ENCODE results near the gene C1orf174.

C1orf174 gene

DNA sequence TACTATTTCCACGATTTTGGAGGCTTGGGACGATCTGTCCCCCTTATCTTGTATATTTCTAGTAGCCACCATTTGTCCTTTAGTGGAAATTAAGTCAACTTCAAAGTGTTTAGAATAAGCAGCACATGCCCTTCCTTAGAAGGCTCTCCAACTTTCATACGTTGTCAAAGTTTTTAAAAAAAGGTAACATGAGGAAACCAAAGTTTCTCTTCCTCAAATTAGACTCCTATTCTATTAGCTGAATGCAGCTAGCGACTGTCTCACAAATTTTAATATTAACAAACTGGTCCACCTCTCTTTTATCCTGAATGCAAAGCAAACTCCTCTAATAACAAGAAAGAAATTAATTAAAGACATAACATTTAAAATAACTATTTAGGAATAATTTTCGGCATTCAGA is 6.9 kb downstream of the C1orf174 start:
- DNase-seq = no peak

- DNase-seq = no peak
Measured at GRCh38 chr1:3892748-3893147, 7.3 kb downstream of the C1orf174 start.

DNA sequence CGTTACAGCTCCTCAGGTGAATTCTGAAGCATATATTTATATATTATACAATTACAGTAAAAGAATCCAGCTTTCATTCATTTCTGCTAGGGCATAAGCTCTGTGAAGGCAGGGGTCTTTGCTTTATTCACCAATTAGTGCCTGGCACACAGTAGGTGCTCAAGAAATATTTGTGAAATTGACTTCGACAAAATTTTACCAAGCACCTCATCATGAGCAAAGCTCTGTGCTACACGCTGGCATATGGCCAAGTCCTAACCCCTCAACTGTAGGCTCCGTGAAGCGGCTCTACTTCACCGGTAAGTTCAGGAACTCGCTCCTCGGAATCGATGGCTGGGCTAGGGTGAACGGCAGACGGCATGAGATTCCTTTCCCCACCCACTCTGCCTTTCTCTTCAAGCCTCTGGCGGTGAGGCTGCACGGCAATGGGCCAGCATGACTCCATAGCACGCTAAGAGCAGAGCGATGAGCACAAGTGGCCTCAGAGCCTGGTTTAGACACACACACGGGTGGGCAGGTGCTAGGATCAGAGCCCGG is 8.7 kb downstream of the C1orf174 start:
- DNase-seq = no peak

DNA sequence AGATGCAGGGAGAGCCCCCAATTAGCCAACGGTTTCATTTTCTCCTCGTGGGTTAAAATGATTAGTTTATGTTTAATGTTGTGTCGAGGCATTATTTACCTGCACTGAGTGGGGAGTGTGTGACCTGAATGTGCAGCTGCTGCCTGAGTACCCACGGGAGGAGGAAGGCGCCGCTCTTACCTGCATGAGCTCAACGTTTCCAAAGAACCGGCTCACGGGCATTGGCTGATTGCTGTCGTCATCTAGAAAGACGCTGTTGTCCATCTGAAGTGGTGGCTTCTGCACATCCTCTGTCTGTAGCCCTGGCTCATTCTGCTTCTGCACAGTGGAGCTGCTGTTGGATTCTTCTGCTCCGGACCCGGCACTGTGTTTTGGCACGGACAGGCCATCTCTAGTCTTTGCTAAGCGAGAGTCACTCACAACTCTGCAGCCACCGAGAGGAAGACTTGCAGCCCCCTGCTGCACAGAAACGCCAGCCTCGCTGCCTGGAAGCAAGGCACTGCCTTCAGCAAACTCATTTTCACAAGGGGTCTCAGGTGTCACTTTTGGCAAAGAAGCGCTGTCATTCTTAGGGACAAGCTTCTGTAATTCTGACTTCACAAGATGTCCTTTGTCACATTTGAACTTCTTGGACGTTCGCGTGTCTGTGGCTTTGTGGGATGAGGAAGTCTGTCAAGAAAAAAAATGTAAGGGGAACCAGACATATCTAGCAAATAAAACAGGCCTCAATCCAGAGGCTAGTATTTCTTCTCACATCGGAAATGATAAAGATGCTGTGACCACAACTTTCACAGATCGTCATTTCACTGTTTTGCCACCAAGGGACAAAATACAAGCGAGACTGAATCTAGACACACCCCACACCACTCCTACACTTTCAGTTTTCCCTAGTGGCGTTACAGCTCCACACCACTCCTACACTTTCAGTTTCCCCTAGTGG is 9.4 kb downstream of the C1orf174 start:
- DNase-seq = no peak

DNA sequence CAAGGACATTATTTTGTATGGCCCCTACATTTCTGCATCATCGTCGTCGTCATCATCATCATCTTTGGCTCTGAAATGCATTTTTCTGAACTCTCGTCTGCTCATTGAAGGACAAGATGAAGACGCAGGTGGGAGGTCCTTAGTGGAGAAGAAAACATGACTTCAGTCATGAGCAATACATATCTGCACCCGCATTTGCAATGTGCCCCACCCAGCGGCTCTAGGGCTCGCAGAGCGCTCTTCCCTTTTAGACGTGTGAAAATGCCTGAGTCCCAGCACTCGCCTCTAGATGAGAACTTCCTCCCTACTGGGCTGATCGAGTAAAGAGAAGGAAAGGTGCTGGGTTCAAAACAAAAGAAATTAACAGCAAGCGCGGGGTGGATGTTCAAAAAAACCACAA is 10.1 kb downstream of the C1orf174 start:
- no peak for DNase-seq

GRCh38 chr1:3888301-3888700 is 11.8 kb downstream of the C1orf174 start:
- DNase-seq = no peak

DNA sequence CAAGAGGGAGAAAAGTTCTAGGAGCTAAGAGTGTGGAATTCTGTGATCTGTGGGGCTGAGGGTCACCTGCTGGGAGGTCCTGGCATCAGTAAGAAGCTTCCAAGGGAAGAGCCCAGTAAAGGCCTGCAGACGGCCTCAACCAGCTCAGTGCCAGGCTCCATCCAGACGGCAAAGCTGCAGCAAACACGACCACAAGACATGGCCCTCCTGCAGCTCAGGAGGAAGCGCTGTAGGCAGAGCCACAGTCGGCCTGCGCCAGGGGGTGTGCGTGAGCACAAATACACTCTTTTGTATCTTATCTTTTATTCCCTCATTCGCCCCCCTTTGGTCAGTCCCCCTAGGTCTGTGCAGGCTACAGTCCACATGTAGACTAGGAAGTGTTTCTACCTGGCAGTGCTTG is 13.4 kb downstream of the C1orf174 start:
- DNase-seq = no peak

- no peak for DNase-seq
Measured at GRCh38 chr1:3886106-3886670, 13.9 kb downstream of the C1orf174 start.

DNA sequence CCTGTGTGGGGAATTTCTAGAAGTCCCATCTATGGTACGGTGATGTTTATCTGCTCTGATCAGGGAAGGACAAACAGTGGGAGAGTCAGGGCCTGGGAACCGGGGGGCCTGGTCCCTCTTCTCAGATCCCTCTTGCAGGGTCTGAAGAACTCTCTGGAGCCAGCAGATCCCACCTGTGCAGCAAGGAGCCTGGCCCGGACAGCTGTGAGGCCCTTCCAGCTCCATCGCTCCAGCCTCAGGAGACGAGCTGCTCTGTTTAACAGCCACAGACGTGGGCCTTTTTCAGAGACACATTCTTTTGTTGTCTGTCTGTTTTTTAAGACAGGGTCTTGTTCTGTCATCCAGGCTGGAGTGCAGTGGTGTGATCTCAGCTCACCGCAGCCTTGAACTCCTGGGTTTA is 14.5 kb downstream of the C1orf174 start:
- no peak for DNase-seq

- no peak for DNase-seq
Measured at GRCh38 chr1:3884966-3885365, 15.1 kb downstream of the C1orf174 start.

DNA sequence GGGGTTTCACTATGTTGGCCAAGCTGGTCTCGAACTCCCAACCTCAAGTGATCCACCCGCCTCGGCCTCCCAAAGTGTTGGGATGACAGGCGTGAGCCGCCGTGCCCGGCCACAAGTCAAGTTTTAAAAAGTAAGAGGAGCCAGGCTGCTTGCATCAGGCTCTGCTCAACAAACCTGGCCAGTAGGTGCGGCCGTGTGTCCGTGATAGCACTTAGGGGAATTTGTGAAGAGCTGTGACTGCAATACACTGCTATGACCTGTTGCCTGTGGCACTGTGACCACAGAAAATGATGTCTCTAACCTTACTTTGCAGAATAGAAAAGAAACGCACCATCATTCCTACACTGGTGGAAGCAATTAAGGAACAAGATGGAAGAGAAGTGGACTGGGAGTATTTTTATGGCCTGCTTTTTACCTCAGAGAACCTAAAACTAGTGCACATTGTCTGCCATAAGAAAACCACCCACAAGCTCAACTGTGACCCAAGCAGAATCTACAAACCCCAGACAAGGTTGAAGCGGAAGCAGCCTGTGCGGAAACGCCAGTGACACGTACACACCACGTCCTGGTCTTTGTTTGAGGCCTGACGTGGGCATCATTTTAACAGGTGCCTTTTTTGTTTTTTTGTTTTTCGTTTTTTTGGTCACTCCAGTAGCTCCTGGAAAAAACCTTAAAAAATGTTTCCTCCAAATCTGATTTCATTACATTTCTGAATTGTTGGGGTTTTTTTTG is 16.7 kb downstream of the C1orf174 start:
- DNase-seq = no peak

DNA sequence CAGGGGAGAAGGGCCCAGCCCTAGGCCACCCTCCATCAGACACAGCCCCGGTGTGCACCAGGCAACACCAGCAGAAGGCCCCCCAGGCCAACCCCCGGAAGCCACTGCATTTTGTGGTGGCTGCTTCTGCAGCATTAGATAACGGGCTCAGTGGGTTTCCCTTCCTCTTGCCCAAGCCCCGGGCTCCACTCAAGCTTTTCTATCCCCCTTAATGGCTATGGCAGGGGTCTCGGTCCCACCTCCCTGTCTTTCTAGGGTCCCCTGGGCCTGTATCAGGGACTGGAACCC is 18.9 kb downstream of the C1orf174 start:
- DNase-seq = no peak

DNA sequence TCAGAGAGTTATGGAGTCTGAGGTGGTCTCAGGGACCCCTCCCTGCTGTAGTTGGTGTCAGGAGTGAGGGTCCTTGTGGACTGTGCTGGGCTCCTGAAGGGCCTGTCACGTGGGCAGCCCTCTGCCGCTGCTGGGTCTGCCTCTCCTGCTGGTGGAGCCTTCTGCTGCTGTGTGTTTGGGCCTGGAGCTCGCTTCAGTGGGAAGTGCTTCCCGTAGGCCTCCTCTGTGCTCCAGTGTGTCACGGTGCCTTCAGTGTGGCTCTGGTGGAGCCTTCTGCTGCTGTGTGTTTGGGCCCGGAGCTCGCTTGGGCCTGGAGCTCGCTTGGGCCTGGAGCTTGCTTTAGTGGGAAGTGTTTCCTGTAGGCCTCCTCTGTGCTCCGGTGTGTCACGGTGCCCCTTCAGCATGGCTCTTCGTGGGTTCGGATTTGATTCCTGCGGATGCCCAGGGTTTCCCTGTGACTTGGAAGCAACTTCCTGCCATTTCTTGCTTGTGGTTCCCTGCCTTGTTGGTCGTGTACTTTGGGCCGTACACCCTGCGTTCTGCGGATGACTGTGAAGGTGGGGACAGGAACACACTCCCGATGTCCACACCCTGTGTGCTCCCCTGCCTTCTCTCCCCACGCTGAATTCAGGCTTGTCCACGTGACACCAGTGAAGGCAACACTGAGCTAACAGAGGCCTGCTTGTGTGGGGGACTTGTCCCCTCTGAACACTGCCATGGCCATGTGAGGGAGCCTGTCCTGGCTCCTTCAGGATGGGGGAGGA is 19.5 kb downstream of the C1orf174 start:
- no peak for DNase-seq

DNA sequence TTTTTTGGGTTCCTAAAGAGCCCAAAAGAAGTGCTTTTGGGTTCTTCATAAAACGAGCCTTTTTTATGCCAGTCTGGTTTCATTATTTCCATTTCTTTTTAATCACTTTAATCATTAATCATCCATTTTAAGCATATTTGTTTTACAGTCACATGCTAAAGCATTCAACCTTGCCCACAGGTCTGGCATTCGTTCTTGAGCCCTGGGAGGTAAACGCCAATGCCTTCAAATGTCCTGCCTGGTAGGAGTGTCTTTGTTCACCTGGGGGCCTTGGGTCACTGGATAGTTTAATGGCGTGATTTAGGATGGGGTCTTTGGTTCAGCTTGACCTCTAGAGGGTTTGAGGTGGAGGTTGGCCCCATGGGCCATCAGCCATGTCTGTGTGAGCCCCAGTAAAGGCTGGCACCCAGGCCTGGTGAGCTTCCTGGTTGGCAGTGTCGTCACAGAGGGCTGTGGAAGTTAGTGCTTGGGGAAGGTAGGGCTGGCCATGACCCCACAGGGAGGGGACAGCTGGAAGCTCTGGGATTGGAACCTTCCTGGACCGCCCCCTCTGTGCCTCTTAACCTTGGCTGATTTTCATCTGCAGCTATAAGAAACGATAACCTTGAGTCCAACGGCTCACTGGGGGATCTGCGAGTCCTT is 20.2 kb downstream of the C1orf174 start:
- no peak for DNase-seq

GRCh38 chr1:3879099-3879498 is 21.0 kb downstream of the C1orf174 start:
- no peak for DNase-seq

DNA sequence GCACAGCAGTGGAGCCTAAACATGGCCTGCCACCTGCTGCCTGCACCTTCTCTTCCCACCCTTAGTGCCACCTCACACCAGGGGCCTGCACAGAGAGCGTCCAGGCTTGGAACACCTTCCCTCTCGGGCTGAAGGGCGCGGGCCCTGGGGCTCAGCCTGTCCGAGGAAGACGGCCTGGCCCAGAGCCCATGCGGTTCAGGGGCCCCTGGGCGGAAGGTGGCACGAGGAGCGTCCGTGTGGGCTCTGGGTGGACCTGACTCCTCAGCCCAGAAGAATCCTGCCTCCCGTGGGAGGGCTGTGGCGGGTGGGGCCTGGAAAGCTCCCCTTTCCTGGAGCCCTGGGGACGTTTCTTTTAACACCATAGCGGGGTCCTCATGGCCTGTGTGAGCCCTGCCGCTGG is 23.4 kb downstream of the C1orf174 start:
- DNase-seq = no peak

- no peak for DNase-seq
Measured at GRCh38 chr1:3874736-3875135, 25.3 kb downstream of the C1orf174 start.

DNA sequence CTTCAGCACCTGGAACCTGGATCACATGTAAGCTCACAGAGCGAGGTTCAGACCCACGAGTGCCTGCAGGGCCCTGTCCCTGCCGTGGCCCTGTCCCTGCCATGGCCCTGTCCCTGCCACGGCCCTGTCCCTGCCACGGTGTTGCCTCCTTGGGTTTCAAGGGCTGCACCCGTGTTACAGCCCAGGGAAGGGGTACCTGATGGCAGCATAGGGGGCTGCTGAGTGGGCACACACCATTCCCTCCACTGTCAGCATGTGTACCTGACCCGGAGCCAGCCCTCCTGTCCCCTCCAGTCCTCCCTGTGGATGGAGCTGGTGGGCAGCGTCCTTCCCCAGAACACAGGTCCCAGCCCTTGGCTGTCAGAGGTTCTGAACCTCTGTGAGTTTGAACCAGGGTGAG is 27.5 kb downstream of the C1orf174 start:
- DNase-seq = no peak

- DNase-seq = no peak
Measured at GRCh38 chr1:3871451-3871805, 28.6 kb downstream of the C1orf174 start.

DNA sequence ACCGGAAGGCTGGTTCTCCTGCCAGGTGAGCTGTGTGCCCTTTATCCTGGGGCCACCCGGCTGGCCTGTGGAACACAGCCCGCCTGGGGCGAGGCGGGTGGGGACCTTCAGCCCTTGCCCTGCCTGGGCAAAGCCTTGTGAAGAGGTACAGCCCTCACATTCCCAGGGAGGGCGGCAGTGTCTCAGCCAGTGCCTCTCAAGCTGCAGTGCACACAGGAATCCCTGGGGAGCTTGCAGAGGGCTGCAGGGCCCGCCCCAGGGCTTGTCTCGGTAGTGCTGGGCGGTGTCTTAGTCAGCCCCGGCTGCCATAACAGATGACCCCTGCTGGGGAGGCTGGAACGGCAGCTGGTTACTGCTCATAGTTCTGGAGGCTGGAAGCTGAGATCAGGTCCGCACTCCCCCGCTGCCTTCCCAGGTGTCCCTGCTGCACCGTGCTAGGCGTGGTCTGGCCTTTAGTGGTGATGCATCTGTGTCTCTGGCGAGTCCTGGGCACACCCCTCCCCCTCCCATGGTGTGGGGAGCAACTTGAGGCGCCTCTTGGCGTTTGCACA is 30.2 kb downstream of the C1orf174 start:
- DNase-seq = no peak

DNA sequence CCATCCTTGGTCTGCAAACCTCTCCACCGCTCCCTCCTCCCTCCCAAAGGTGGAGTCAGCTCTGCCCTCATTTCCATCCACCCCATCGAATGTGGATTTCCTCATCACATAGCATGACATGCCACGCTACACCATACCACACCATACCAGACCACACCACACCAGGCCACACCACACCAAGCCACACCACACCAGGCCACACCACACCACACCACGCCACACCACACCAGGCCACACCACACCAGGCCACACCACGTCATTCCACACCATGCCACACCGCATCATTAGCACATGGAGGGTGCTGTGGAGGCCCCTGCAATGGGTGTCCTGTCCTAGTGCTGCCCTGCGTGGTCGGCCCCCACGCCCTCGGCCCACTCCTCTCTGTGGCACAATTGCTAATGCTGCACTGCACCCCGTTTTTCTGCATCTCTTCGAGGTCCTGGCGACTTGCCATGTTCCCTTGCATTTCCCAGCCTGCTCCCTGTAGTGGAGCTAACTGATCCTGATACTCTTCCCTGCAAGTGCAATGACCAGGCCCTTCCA is 31.5 kb downstream of the C1orf174 start:
- no peak for DNase-seq

- no peak for DNase-seq
Measured at GRCh38 chr1:3865606-3866160, 34.4 kb downstream of the C1orf174 start.

All from fibroblast of skin of right biceps (primary cell).